CD14-positive monocyte (primary cell): ENCODE results near the gene PRRT3. TPM values are rescaled to one million over a fixed set of nuclear protein-coding genes. Genes with fewer than 3 reads are reported as not detected.

Experiments used
- DNase-seq, 3 donors: peaks; one replicate each; pipeline ENCODE4 v3.0.0-alpha.2; 2011 to 2022
- H2AFZ ChIP-seq: 2 replicates; pipeline ENCODE4 v1.6.0; 2012; ENCODE audit warnings: mild to moderate bottlenecking, low read depth, low read length, inconsistent platforms; ENCODE audit not compliant: insufficient read depth, poor library complexity, severe bottlenecking
- H3K27ac ChIP-seq, 2 donors: 1 replicate in 1 of 2; 2 replicates in 1 of 2; pipeline ENCODE4 v1.5.1; 2012 to 2013; ENCODE audit warnings: low read length in 2 of 2, control low read depth in 1 of 2, inconsistent platforms in 1 of 2, low read depth in 1 of 2, mild to moderate bottlenecking in 1 of 2
- H3K27me3 ChIP-seq, 2 donors: one replicate each; pipeline versions ENCODE4 v1.6.0 to v1.6.1; 2011 to 2013; ENCODE audit warnings: low read length in 2 of 2; ENCODE audit not compliant: control insufficient read depth in 2 of 2, insufficient read depth in 2 of 2
- H3K36me3 ChIP-seq, 2 donors: replicated peaks in 1 of 2; 1 replicate in 1 of 2; 2 replicates in 1 of 2; pipeline versions ENCODE4 v1.5.1 to v1.6.1; 2012 to 2013; ENCODE audit warnings: low read length in 2 of 2, control low read depth in 1 of 2, inconsistent platforms in 1 of 2, mild to moderate bottlenecking in 1 of 2; ENCODE audit not compliant: insufficient read depth in 2 of 2, control insufficient read depth in 1 of 2
- H3K4me1 ChIP-seq, 2 donors: 1 replicate in 1 of 2; 2 replicates in 1 of 2; pipeline versions ENCODE4 v1.5.1 to v1.6.1; 2012 to 2013; ENCODE audit warnings: low read length in 2 of 2, control low read depth in 1 of 2, inconsistent platforms in 1 of 2, mild to moderate bottlenecking in 1 of 2, moderate library complexity in 1 of 2; ENCODE audit not compliant: insufficient read depth in 2 of 2, control insufficient read depth in 1 of 2
- H3K4me2 ChIP-seq: replicated peaks from 2 replicates; pipeline ENCODE3; 2012; ENCODE audit warnings: low read length, moderate library complexity, mild to moderate bottlenecking; ENCODE audit not compliant: poor library complexity, severe bottlenecking; ENCODE audit errors: extremely low read depth
- H3K4me3 ChIP-seq, 3 experiments: fragments of 200-600 bp in 1 of 3; sonication (generic) in 1 of 3; replicated peaks in 1 of 3; 1 replicate in 2 of 3; 2 replicates in 1 of 3; pipeline ENCODE4 v1.5.1; 2011 to 2013; ENCODE audit warnings: low read length in 3 of 3, mild to moderate bottlenecking in 3 of 3, control low read depth in 2 of 3, low read depth in 2 of 3, inconsistent platforms in 1 of 3, moderate library complexity in 1 of 3
- H3K79me2 ChIP-seq: 2 replicates; pipeline ENCODE4 v1.6.0; 2012; ENCODE audit warnings: mild to moderate bottlenecking, control low read depth, inconsistent platforms, low read length, moderate library complexity; ENCODE audit not compliant: insufficient read depth
- H3K9ac ChIP-seq: 2 replicates; pipeline ENCODE4 v1.6.0; 2017; ENCODE audit warnings: low read length, mild to moderate bottlenecking; ENCODE audit not compliant: insufficient read depth, poor library complexity, severe bottlenecking
- H3K9me3 ChIP-seq, 2 donors: replicated peaks in 1 of 2; 1 replicate in 1 of 2; 2 replicates in 1 of 2; pipeline versions ENCODE4 v1.5.1 to v1.6.1; 2012 to 2013; ENCODE audit warnings: low read length in 2 of 2, control low read depth in 1 of 2; ENCODE audit not compliant: control insufficient read depth in 1 of 2, insufficient read depth in 1 of 2
- H4K20me1 ChIP-seq: 2 replicates; pipeline ENCODE4 v1.6.0; 2012; ENCODE audit warnings: mild to moderate bottlenecking, low read length, control low read depth, moderate library complexity; ENCODE audit not compliant: insufficient read depth
- H3K27ac Mint-ChIP-seq, 7 donors: one replicate each; pipeline ENCODE4 v1.8.0; 2020; ENCODE audit warnings: mild to moderate bottlenecking in 7 of 7, mixed read lengths in 7 of 7, moderate library complexity in 6 of 7, inconsistent platforms in 2 of 7
- H3K27me3 Mint-ChIP-seq, 3 donors: one replicate each; pipeline ENCODE4 v1.8.0; 2021 to 2022; ENCODE audit warnings: low read depth in 3 of 3, mild to moderate bottlenecking in 3 of 3, mixed read lengths in 3 of 3, moderate library complexity in 3 of 3, inconsistent platforms in 1 of 3
- H3K36me3 Mint-ChIP-seq, 2 donors: one replicate each; pipeline ENCODE4 v1.8.0; 2020; ENCODE audit warnings: mixed read lengths in 2 of 2, inconsistent platforms in 1 of 2, mild to moderate bottlenecking in 1 of 2
- H3K4me1 Mint-ChIP-seq: one replicate; pipeline ENCODE4 v1.8.0; 2020; ENCODE audit warnings: mild to moderate bottlenecking, mixed read lengths
- H3K4me3 Mint-ChIP-seq, 2 donors: one replicate each; pipeline ENCODE4 v1.8.0; 2020; ENCODE audit warnings: mild to moderate bottlenecking in 2 of 2, mixed read lengths in 2 of 2, moderate library complexity in 1 of 2
- H3K9me3 Mint-ChIP-seq, 7 donors: one replicate each; pipeline ENCODE4 v1.8.0; 2020 to 2022; ENCODE audit warnings: mixed read lengths in 7 of 7, mild to moderate bottlenecking in 6 of 7, moderate library complexity in 6 of 7, inconsistent platforms in 2 of 7
- WGBS: methylation state at CpG from one replicate; pipeline ENCODE4 v1.1.5; 2013; ENCODE audit warnings: missing lambda C conversion rate; ENCODE audit not compliant: insufficient coverage; 5-methylcytosine and 5-hydroxymethylcytosine counted together
- intact Hi-C, 2 donors: fragments of 100-400 bp; cut with micrococcal nuclease; formaldehyde crosslinking; loops; one replicate each; pipeline versions ENCODE4 v1.15.0 to v1.15.1; 2023
- polyA plus RNA-seq, 3 donors: library from polyadenylated mRNA; depleted of rRNA in 1 of 3; unstranded in 2 of 3; stranded (reverse) in 1 of 3; fragments of 300-500 nt in 2 of 3; fragments of >200 nt in 1 of 3; fragmentation: Illumina TruSeq in 2 of 3; gene quantifications; 1 replicate in 2 of 3; 2 replicates in 1 of 3; pipeline ENCODE4 v1.2.3, GENCODE V29; 2012 to 2021
- TF ChIP-seq, protein P1 (sequence below): fragments of 200-600 bp; IDR thresholded peaks from one replicate; pipeline ENCODE4 v1.8.0; 2022; ENCODE audit warnings: antibody characterized with exemption, mild to moderate bottlenecking

PRRT3 gene
- polyA plus RNA-seq, 3 donors: 0.11 to 0.57 (median 0.31) TPM

DNA sequence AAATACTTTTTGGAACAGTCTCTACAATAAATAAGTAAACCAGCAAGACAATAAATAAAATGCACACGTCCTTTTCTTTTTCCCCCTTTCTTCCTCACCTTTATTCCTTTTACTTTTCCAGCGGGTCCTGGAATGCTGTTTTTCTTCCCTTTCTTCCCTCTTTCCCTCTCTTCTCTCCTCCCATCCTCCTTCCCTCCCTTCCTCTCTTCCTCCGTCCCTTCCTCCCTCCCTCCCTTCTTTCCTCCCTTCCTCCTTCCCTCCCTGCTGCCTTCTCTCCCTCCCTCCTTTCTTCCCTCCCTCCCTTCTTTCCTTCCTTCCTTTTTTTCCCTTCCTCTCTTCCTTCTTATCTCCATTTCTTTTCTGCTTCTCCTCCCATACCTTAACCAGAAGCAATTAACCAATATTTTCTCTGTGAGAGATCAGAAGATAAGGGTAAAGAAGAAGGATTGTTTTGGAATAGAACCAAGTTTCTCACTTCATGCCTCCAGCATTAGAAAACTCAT is 52.9 kb downstream of the PRRT3 start:
- Histone ChIP-seq H4K20me1 (no peaks in the 10 kb centered on the region), H3K4me2 (no peak overlapping the region), H3K9ac (no peak overlapping the region), H3K27me3 (no peaks in the 10 kb centered on the region), H3K4me1 (peaks cover 7 to 14% of the 10 kb centered on the region in 2 donors), H3K4me3 (no peak overlapping the region), H2AFZ (no peak overlapping the region), H3K9me3 (no peaks in the 10 kb centered on the region), H3K36me3 (no peaks in the 10 kb centered on the region), H3K27ac (no peak overlapping the region), H3K79me2 (no peaks in the 10 kb centered on the region)
- no peak overlapping the region for H3K27ac Mint-ChIP-seq
- peaks cover 0 to 2% (median 0%) of the 10 kb centered on the region in 3 donors for H3K27me3 Mint-ChIP-seq
- H3K4me3 Mint-ChIP-seq: no peak overlapping the region
- intact Hi-C loops: no loop called here
- H3K4me1 Mint-ChIP-seq: peaks cover 46% of the 10 kb centered on the region
- no peak for DNase-seq
- TF ChIP-seq, protein P1, sequence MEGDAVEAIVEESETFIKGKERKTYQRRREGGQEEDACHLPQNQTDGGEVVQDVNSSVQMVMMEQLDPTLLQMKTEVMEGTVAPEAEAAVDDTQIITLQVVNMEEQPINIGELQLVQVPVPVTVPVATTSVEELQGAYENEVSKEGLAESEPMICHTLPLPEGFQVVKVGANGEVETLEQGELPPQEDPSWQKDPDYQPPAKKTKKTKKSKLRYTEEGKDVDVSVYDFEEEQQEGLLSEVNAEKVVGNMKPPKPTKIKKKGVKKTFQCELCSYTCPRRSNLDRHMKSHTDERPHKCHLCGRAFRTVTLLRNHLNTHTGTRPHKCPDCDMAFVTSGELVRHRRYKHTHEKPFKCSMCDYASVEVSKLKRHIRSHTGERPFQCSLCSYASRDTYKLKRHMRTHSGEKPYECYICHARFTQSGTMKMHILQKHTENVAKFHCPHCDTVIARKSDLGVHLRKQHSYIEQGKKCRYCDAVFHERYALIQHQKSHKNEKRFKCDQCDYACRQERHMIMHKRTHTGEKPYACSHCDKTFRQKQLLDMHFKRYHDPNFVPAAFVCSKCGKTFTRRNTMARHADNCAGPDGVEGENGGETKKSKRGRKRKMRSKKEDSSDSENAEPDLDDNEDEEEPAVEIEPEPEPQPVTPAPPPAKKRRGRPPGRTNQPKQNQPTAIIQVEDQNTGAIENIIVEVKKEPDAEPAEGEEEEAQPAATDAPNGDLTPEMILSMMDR: no peak
- peaks cover 7 to 10% of the 10 kb centered on the region in 2 donors for H3K36me3 Mint-ChIP-seq
- no peaks in the 10 kb centered on the region for H3K9me3 Mint-ChIP-seq
- whole genome bisulfite sequencing: 50% methylated on average over 2 of the region's 3 CpGs

DNA sequence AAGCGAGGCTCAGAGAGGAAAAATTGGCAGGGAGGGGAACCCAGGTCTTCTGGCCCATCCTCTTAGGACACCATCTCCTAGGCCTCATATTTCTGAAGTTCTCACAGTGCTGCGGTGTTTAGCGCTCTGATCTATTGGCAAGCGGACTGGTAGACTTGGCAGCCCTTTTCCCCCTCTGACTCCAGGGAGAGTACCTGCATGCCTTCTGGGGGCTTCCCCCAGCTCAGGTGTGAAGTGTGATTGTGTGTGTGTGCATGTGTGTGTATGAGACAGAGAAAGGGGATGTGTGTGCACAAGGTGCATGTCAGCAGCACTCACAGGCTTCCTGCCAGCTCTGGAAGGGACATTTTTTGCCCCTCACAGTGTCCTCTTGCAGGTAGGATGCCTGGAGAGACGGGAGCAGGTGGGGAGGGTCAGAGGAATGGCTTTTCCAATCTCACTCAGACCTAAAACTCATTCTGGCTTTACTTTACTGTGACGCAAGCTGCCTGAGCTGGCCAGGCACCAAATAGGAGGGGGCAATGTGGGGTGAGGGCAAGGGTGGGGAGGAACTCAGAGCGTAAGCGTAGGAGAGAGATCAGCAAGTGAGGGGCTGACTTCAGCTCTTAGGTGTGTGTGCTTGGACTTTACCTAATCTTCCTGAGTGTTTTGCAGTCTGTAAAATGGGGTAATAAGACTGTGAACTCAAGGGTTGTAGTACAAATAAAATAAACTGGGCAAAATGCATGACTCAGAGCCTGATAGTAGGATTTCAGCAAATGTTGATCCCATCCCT is 53.6 kb downstream of the PRRT3 start:
- Mint-ChIP-seq H3K4me1 (peaks cover 47% of the 10 kb centered on the region), H3K27me3 (peaks cover 0 to 2% (median 0%) of the 10 kb centered on the region in 3 donors), H3K36me3 (peaks cover 11 to 13% of the 10 kb centered on the region in 2 donors), H3K27ac (peak overlapping the region in 1 of 7 donors; percentile 60), H3K9me3 (no peaks in the 10 kb centered on the region), H3K4me3 (no peak overlapping the region)
- intact Hi-C loops: no loop called here
- H3K4me2 ChIP-seq: no peak overlapping the region
- no peak for DNase-seq
- H3K27ac ChIP-seq: no peak overlapping the region
- TF ChIP-seq, protein P1: no peak
- H3K79me2 ChIP-seq: no peaks in the 10 kb centered on the region
- H3K9ac ChIP-seq: no peak overlapping the region
- peaks cover 0 to 7% of the 10 kb centered on the region in 2 donors for H3K36me3 ChIP-seq
- H3K27me3 ChIP-seq: no peaks in the 10 kb centered on the region
- H3K9me3 ChIP-seq: no peaks in the 10 kb centered on the region
- WGBS: 56% methylated on average over 6 of the region's 8 CpGs
- H3K4me1 ChIP-seq: peaks cover 7 to 14% of the 10 kb centered on the region in 2 donors
- no peak overlapping the region for H2AFZ ChIP-seq
- H3K4me3 ChIP-seq: no peak overlapping the region
- H4K20me1 ChIP-seq: no peaks in the 10 kb centered on the region
